Measurements from ENCODE around the gene BOK.

The BOK gene

GRCh38 chr2:241539616-241540374, 18.8 kb upstream of the BOK start:
- no peak for DNase-seq

GRCh38 chr2:241540401-241540770, 18.2 kb upstream of the BOK start:
- no peak for DNase-seq

- no peak for DNase-seq
These were observed 17.6 kb upstream of the BOK start for GRCh38 chr2:241540771-241541561.

- no peak for DNase-seq
These were observed 16.8 kb upstream of the BOK start for GRCh38 chr2:241541564-241542277.

- DNase-seq, result no peak
These were observed 16.3 kb upstream of the BOK start for GRCh38 chr2:241542278-241542605.

- no peak for DNase-seq
These were observed 13.4 kb upstream of the BOK start for GRCh38 chr2:241545106-241545505.

- no peak for DNase-seq
These were observed 12.7 kb upstream of the BOK start for GRCh38 chr2:241545523-241546473.

- no peak for DNase-seq
These were observed 11.6 kb upstream of the BOK start for GRCh38 chr2:241546771-241547498.

- no peak for DNase-seq
These were observed 10.6 kb upstream of the BOK start for GRCh38 chr2:241547781-241548450.

- no peak for DNase-seq
These were observed 10.1 kb upstream of the BOK start for GRCh38 chr2:241548451-241548835.

- no peak for DNase-seq
These were observed 7.6 kb upstream of the BOK start for GRCh38 chr2:241550616-241551580.

GRCh38 chr2:241551599-241551997, 6.9 kb upstream of the BOK start:
- no peak for DNase-seq

GRCh38 chr2:241551998-241552737, 6.4 kb upstream of the BOK start:
- no peak for DNase-seq

GRCh38 chr2:241553512-241553830, 5.1 kb upstream of the BOK start:
- no peak for DNase-seq

- no peak for DNase-seq
These were observed 4.6 kb upstream of the BOK start for GRCh38 chr2:241553981-241554380.

- DNase-seq, result no peak
These were observed 3.8 kb upstream of the BOK start for GRCh38 chr2:241554610-241555322.

GRCh38 chr2:241555711-241556110, 2.8 kb upstream of the BOK start:
- DNase-seq, result no peak

- DNase-seq, result no peak
These were observed 1.8 kb upstream of the BOK start for GRCh38 chr2:241556746-241557145.
